Peyer's patch (tissue), 4 donors: ENCODE measurements around the gene CCT7.

Experiments used
- POLR2A ChIP-seq, 2 donors: fragments of 450-650 bp; IDR thresholded peaks; one replicate each; pipeline ENCODE4 v1.5.1; 2017; ENCODE audit warnings: antibody characterized with exemption in 2 of 2, mild to moderate bottlenecking in 2 of 2, moderate library complexity in 2 of 2
- TF ChIP-seq, protein P1 (sequence below), 6 experiments: fragments of 450-650 bp in 4 of 6; fragments of 200-600 bp in 2 of 6; sonication (generic) in 1 of 6; IDR thresholded peaks; one replicate each; pipeline ENCODE4 v1.5.1; 2017 to 2019; ENCODE audit warnings: antibody characterized with exemption in 6 of 6, mild to moderate bottlenecking in 3 of 6, moderate library complexity in 1 of 6

DNA sequence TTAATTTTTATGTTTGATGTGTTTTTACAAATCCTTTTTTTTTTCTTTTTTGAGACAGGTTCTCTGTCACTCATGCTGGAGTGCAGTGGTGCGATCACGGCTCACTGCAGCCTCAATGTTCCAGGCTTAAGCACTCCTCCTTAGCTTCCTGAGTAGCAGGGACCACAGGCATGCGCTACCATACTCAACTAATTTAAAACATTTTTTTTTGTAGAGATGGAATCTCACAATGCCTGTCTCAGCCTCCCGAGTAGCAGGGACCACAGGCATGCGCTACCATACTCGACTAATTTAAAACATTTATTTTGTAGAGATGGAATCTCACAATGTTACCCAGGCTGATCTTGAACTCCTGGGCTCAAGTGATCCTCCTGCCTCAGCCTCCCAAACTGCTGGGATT, 28.5 kb upstream of the CCT7 start:
- TF ChIP-seq, protein P1, sequence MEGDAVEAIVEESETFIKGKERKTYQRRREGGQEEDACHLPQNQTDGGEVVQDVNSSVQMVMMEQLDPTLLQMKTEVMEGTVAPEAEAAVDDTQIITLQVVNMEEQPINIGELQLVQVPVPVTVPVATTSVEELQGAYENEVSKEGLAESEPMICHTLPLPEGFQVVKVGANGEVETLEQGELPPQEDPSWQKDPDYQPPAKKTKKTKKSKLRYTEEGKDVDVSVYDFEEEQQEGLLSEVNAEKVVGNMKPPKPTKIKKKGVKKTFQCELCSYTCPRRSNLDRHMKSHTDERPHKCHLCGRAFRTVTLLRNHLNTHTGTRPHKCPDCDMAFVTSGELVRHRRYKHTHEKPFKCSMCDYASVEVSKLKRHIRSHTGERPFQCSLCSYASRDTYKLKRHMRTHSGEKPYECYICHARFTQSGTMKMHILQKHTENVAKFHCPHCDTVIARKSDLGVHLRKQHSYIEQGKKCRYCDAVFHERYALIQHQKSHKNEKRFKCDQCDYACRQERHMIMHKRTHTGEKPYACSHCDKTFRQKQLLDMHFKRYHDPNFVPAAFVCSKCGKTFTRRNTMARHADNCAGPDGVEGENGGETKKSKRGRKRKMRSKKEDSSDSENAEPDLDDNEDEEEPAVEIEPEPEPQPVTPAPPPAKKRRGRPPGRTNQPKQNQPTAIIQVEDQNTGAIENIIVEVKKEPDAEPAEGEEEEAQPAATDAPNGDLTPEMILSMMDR (IDR thresholded peaks at IDR 0.05), result no peak
- no peak for TF ChIP-seq POLR2A (IDR thresholded peaks at IDR 0.05)
